Measurements from ENCODE around the gene PSMG2. TPM values are rescaled to one million over a fixed set of nuclear protein-coding genes. Genes with fewer than 3 reads are reported as not detected.

Gene PSMG2
- total and polyA plus RNA-seq, 2 of the 13 experiments (the other 11 are each of a cell fraction or from before 2014, with no cell fraction given): 53.4 to 94.8 TPM

DNA sequence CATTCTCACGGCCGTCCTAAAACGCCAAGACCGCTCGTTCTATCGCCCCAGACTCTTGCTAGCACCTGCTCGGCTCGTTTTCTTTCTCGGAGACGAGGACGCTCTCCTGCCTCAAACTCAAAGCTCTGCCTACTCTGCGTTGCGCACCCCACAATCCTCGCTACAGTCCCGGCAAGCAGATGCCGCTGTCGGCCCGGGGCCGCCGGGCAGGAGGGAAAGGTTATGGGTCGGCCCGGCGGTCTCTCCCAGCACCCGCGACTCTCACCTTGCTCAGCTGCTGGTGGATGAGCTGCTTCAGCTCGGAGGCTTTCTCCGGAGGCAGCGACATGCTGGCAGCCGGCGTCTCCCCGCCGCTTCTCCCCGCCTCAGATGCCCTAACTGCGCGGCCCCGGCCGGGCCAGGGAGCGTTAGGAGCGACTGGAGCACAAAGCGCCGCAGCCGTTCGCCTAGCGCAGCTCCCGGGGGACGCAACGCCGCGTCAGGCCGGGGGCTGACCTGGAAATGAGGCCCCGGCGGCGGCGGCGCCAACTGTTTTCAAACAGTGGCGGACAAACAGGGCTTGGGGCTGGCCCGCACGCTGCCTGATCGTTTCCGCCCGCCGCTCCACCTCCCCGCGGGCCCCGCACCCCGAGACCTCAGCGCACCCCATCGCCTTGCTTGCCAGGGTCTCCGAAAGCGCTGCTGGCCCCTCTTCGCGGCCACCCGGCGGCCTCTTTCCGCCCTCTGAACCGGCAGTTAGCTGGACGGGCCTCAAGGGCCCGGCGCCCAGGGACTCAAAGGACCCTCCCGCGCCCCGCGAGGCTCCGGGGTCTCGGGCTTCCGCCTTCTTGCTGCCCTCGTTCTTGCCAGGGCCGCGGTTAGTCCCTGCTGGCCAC lies at the start of gene PSMG2, which contains the start of gene CEP76 (continued):
- TF ChIP-seq ZNF34 (CRISPR knock-in tag; IDR thresholded peaks at IDR 0.05; ENCODE audit: borderline replicate concordance) (no peak), PAX8 (CRISPR knock-in tag; IDR thresholded peaks at IDR 0.05; ENCODE audit: borderline replicate concordance) (no peak), TRAFD1 (CRISPR knock-in tag; IDR thresholded peaks at IDR 0.05; ENCODE audit: borderline replicate concordance) (no peak), ZNF564 (CRISPR knock-in tag; IDR thresholded peaks at IDR 0.05) (no peak), ZNF3 (CRISPR knock-in tag; IDR thresholded peaks at IDR 0.05) (no peak), ZNF17 (CRISPR knock-in tag; IDR thresholded peaks at IDR 0.05) (no peak), FOSL1 (CRISPR knock-in tag; IDR thresholded peaks at IDR 0.05; ENCODE audit: borderline replicate concordance) (no peak), NRL (CRISPR knock-in tag; IDR thresholded peaks at IDR 0.05; ENCODE audit: borderline replicate concordance) (no peak), ATM (IDR thresholded peaks at IDR 0.05; ENCODE audit: borderline replicate concordance) (no peak), ZNF274 (CRISPR knock-in tag; IDR thresholded peaks at IDR 0.05) (0 out of 2 replicates have a peak, but pooled peaks have one; percentile 30), HCFC1 (IDR thresholded peaks at IDR 0.05; ENCODE audit: low read depth, low read length) (peak; percentile 28; the same call in 1 of the 2 replicates), AHDC1 (CRISPR knock-in tag; IDR thresholded peaks at IDR 0.05; ENCODE audit: borderline replicate concordance) (no peak), GFI1 (CRISPR knock-in tag; IDR thresholded peaks at IDR 0.05; ENCODE audit: borderline replicate concordance) (0 out of 2 replicates have a peak, but pooled peaks have one; percentile 36), MYNN (CRISPR knock-in tag; IDR thresholded peaks at IDR 0.05; ENCODE audit: low read depth) (no peak; the same call in 1 of the 2 replicates), NCOA2 (CRISPR knock-in tag; IDR thresholded peaks at IDR 0.05) (no peak)
- TF ChIP-seq, protein P1, sequence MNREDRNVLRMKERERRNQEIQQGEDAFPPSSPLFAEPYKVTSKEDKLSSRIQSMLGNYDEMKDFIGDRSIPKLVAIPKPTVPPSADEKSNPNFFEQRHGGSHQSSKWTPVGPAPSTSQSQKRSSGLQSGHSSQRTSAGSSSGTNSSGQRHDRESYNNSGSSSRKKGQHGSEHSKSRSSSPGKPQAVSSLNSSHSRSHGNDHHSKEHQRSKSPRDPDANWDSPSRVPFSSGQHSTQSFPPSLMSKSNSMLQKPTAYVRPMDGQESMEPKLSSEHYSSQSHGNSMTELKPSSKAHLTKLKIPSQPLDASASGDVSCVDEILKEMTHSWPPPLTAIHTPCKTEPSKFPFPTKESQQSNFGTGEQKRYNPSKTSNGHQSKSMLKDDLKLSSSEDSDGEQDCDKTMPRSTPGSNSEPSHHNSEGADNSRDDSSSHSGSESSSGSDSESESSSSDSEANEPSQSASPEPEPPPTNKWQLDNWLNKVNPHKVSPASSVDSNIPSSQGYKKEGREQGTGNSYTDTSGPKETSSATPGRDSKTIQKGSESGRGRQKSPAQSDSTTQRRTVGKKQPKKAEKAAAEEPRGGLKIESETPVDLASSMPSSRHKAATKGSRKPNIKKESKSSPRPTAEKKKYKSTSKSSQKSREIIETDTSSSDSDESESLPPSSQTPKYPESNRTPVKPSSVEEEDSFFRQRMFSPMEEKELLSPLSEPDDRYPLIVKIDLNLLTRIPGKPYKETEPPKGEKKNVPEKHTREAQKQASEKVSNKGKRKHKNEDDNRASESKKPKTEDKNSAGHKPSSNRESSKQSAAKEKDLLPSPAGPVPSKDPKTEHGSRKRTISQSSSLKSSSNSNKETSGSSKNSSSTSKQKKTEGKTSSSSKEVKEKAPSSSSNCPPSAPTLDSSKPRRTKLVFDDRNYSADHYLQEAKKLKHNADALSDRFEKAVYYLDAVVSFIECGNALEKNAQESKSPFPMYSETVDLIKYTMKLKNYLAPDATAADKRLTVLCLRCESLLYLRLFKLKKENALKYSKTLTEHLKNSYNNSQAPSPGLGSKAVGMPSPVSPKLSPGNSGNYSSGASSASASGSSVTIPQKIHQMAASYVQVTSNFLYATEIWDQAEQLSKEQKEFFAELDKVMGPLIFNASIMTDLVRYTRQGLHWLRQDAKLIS (CRISPR knock-in tag; IDR thresholded peaks at IDR 0.05): 0 out of 2 replicates have a peak, but pooled peaks have one; percentile 46

Measured in HepG2 (cell line).